Fibroblast of skin of scalp (primary cell): Measurements from ENCODE around the gene PRR15L.
"Not testable (repeated sequence)": the region's sequence is repeated elsewhere in the genome, so short reads cannot be mapped to it uniquely, and the experiment has no call there.

Source experiments
- DNase-seq: peaks from one replicate; pipeline ENCODE4 v3.0.0-alpha.2; 2013

Gene PRR15L

GRCh38 chr17:47934856-47935255 lies 22.8 kb downstream of the PRR15L start:
- peak; percentile 22 for DNase-seq

- DNase-seq: no peak
These were observed 25.8 kb downstream of the PRR15L start for GRCh38 chr17:47931848-47932247.

- no peak for DNase-seq
These were observed 28.3 kb downstream of the PRR15L start for GRCh38 chr17:47929218-47930000.

- DNase-seq: no peak
These were observed 29.3 kb downstream of the PRR15L start for GRCh38 chr17:47928415-47928814.

- no peak for DNase-seq
These were observed 29.8 kb downstream of the PRR15L start for GRCh38 chr17:47927821-47928400.

- DNase-seq: no peak
These were observed 32.0 kb downstream of the PRR15L start for GRCh38 chr17:47925678-47925988.

GRCh38 chr17:47924785-47925677 lies 32.7 kb downstream of the PRR15L start:
- DNase-seq: no peak

- not testable (repeated sequence) for DNase-seq
These were observed 37.8 kb downstream of the PRR15L start for GRCh38 chr17:47919889-47920288.

GRCh38 chr17:47918991-47919390 lies 38.7 kb downstream of the PRR15L start:
- no peak for DNase-seq

- no peak for DNase-seq
These were observed 39.7 kb downstream of the PRR15L start for GRCh38 chr17:47918006-47918405.

GRCh38 chr17:47917581-47917980 lies 40.1 kb downstream of the PRR15L start:
- DNase-seq: no peak

- no peak for DNase-seq
These were observed 41.0 kb downstream of the PRR15L start for GRCh38 chr17:47916489-47917208.

- DNase-seq: no peak
These were observed 41.8 kb downstream of the PRR15L start for GRCh38 chr17:47915776-47916398.

- no peak for DNase-seq
These were observed 43.3 kb downstream of the PRR15L start for GRCh38 chr17:47914306-47914948.

- no peak for DNase-seq
These were observed 44.6 kb downstream of the PRR15L start for GRCh38 chr17:47913050-47913449.

GRCh38 chr17:47907932-47908562 lies 49.6 kb downstream of the PRR15L start:
- no peak for DNase-seq

- no peak for DNase-seq
These were observed 51.2 kb downstream of the PRR15L start for GRCh38 chr17:47906443-47906842.

GRCh38 chr17:47905221-47905733 lies 52.4 kb downstream of the PRR15L start:
- DNase-seq: peak; percentile 91

- no peak for DNase-seq
These were observed 55.5 kb downstream of the PRR15L start for GRCh38 chr17:47902039-47902744.
